IMR-90 (cell line): ENCODE data around the gene LRRC8E. TPM values are rescaled to one million over a fixed set of nuclear protein-coding genes. Genes with fewer than 3 reads are reported as not detected.
A peak's percentile ranks its signal among the peaks of the same experiment; 100 is the strongest.

Source experiments
- polyA plus RNA-seq, 3 experiments: library from polyadenylated mRNA; depleted of rRNA; stranded (reverse); fragments of >200 nt; gene quantifications; 2 replicates each; pipeline ENCODE4 v1.2.3, GENCODE V29; 2012; ENCODE audit warnings: low replicate concordance in 1 of 3
- total RNA-seq: library from RNA; depleted of rRNA; stranded (reverse); fragments of >200 nt; gene quantifications from 2 replicates; pipeline ENCODE4 v1.2.3, GENCODE V29; 2012
- TF ChIP-seq, protein P1 (sequence below): conservative IDR thresholded peaks from 2 replicates; pipeline ENCODE4 v1.5.1; 2012; ENCODE audit warnings: mild to moderate bottlenecking, low read depth, low read length, improper control_type of control experiment

LRRC8E gene
- total and polyA plus RNA-seq, 2 of the 4 experiments (the other 2 are of a cell fraction), result 6.4 to 7.2 TPM

DNA sequence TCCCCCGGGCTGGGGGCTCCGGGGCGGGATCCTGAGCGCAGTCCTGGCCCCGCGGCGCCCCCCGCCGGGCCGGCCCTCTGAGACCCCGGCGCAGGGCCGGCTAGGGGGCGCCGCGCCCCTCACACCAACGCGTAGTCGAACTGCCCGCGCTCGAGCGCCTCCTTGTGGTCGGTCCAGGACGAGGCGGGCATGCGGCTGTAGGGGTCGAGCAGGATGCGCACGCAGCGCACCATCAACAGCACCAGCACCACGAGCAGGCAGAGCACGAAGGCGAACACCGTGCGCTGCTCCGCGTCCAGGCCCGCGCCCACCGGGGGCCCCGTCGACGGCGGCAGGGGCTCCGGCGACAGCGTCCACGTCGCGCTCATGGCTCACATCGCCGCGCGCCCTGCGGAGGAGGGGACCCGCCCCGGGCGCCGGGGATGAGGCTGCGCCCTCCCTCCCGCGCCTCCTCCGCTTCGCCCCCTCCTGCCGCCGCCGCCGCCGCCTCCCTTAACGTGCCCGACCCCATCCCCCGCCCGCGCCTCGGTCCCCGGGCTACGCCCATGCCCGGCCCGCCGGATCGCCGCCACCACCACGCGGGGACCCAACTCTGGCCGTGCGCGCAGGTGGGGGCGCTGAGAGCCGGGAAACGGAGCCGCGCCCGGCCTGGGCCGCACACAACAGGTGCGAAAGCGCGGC lies 37.0 kb downstream of the LRRC8E start (continued):
- TF ChIP-seq, protein P1, sequence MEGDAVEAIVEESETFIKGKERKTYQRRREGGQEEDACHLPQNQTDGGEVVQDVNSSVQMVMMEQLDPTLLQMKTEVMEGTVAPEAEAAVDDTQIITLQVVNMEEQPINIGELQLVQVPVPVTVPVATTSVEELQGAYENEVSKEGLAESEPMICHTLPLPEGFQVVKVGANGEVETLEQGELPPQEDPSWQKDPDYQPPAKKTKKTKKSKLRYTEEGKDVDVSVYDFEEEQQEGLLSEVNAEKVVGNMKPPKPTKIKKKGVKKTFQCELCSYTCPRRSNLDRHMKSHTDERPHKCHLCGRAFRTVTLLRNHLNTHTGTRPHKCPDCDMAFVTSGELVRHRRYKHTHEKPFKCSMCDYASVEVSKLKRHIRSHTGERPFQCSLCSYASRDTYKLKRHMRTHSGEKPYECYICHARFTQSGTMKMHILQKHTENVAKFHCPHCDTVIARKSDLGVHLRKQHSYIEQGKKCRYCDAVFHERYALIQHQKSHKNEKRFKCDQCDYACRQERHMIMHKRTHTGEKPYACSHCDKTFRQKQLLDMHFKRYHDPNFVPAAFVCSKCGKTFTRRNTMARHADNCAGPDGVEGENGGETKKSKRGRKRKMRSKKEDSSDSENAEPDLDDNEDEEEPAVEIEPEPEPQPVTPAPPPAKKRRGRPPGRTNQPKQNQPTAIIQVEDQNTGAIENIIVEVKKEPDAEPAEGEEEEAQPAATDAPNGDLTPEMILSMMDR, result peak; percentile 93
